ENCODE data around the gene SNURF. TPM values are rescaled to one million over a fixed set of nuclear protein-coding genes. Genes with fewer than 3 reads are reported as not detected.

SNURF gene
- polyA plus RNA-seq, 1 donor (not counting 4 experiments of a cell fraction or from before 2014, with no cell fraction given): 11.1 TPM

- Histone ChIP-seq H2AFZ (ENCODE audit: control insufficient read depth, low read length) (no peak overlapping the region), H3K27ac (ENCODE audit: control insufficient read depth, insufficient read depth, low read length) (no peak overlapping the region), H3K9me1 (ENCODE audit: control insufficient read depth, extremely low read depth, insufficient read depth, low read length) (no peaks in the 10 kb centered on the region), H3K79me2 (ENCODE audit: control insufficient read depth, insufficient read depth, low read length) (no peaks in the 10 kb centered on the region), H3K27me3 (ENCODE audit: control insufficient read depth, extremely low read depth, insufficient read depth, low read length) (no peaks in the 10 kb centered on the region), H3K4me1 (ENCODE audit: control insufficient read depth, extremely low read depth, insufficient read depth, low read length) (no peaks in the 10 kb centered on the region), H4K20me1 (ENCODE audit: control insufficient read depth, extremely low read depth, insufficient read depth, low read length) (no peaks in the 10 kb centered on the region), H3K9me3 (ENCODE audit: control insufficient read depth, low read depth, low read length) (no peaks in the 10 kb centered on the region), H3K36me3 (ENCODE audit: control insufficient read depth in 2 of 2, extremely low read depth in 1 of 2, insufficient read depth in 2 of 2, low read length in 2 of 2) (no peaks in the 10 kb centered on the region), H3K4me2 (ENCODE audit: control insufficient read depth, extremely low read depth, insufficient read depth, low read depth, low read length) (no peak overlapping the region), H3K4me3 (ENCODE audit: control insufficient read depth in 2 of 3, extremely low read depth in 1 of 3, insufficient read depth in 2 of 3, low read depth in 1 of 3, low read length in 3 of 3) (no peak overlapping the region), H3K9ac (ENCODE audit: control insufficient read depth, extremely low read depth, insufficient read depth, low read length) (no peak overlapping the region)
- DNase-seq (ENCODE audit: low read depth, low spot score) (no peak), FAIRE-seq (no peak)
- TF ChIP-seq CTCF (optimal IDR thresholded peaks at IDR 0.05 in 1 of 3, IDR thresholded peaks at IDR 0.05 in 1 of 3, conservative IDR thresholded peaks at IDR 0.05 in 1 of 3; ENCODE audit: extremely low read depth in 1 of 3, insufficient read depth in 2 of 3, low read length in 3 of 3) (no peak), EZH2 (IDR thresholded peaks at IDR 0.05; ENCODE audit: low read length) (no peak)
- dilution Hi-C loops (cut with MboI; ENCODE audit: extremely low pct_ligation_motif_present, low sequenced_read_pairs): no loop called here
These were observed 9.1 kb upstream of the SNURF start for GRCh38 chr15:24945711-24946110.

- FAIRE-seq (no peak), DNase-seq (ENCODE audit: low read depth, low spot score) (no peak)
- dilution Hi-C loops (cut with MboI; ENCODE audit: extremely low pct_ligation_motif_present, low sequenced_read_pairs): no loop called here
These were observed 6.3 kb upstream of the SNURF start for GRCh38 chr15:24948495-24948894.

More at GRCh38 chr15:24948495-24948894, 6.3 kb upstream of the SNURF start:
- Histone ChIP-seq H3K9me1 (ENCODE audit: control insufficient read depth, extremely low read depth, insufficient read depth, low read length) (no peaks in the 10 kb centered on the region), H3K79me2 (ENCODE audit: control insufficient read depth, insufficient read depth, low read length) (no peaks in the 10 kb centered on the region), H3K9me3 (ENCODE audit: control insufficient read depth, low read depth, low read length) (no peaks in the 10 kb centered on the region), H3K4me1 (ENCODE audit: control insufficient read depth, extremely low read depth, insufficient read depth, low read length) (no peaks in the 10 kb centered on the region), H3K36me3 (ENCODE audit: control insufficient read depth in 2 of 2, extremely low read depth in 1 of 2, insufficient read depth in 2 of 2, low read length in 2 of 2) (no peaks in the 10 kb centered on the region), H2AFZ (ENCODE audit: control insufficient read depth, low read length) (no peak overlapping the region), H4K20me1 (ENCODE audit: control insufficient read depth, extremely low read depth, insufficient read depth, low read length) (no peaks in the 10 kb centered on the region), H3K4me3 (ENCODE audit: control insufficient read depth in 2 of 3, extremely low read depth in 1 of 3, insufficient read depth in 2 of 3, low read depth in 1 of 3, low read length in 3 of 3) (no peak overlapping the region), H3K27ac (ENCODE audit: control insufficient read depth, insufficient read depth, low read length) (no peak overlapping the region), H3K4me2 (ENCODE audit: control insufficient read depth, extremely low read depth, insufficient read depth, low read depth, low read length) (no peak overlapping the region), H3K27me3 (ENCODE audit: control insufficient read depth, extremely low read depth, insufficient read depth, low read length) (no peaks in the 10 kb centered on the region), H3K9ac (ENCODE audit: control insufficient read depth, extremely low read depth, insufficient read depth, low read length) (no peak overlapping the region)
- TF ChIP-seq EZH2 (IDR thresholded peaks at IDR 0.05; ENCODE audit: low read length) (no peak), CTCF (optimal IDR thresholded peaks at IDR 0.05 in 1 of 3, IDR thresholded peaks at IDR 0.05 in 1 of 3, conservative IDR thresholded peaks at IDR 0.05 in 1 of 3; ENCODE audit: extremely low read depth in 1 of 3, insufficient read depth in 2 of 3, low read length in 3 of 3) (no peak)
